ENCODE results near the gene THBS2. TPM values are rescaled to one million over a fixed set of nuclear protein-coding genes. Genes with fewer than 3 reads are reported as not detected.
A peak's percentile ranks its signal among the peaks of the same experiment; 100 is the strongest.

The THBS2 gene
- total and polyA plus RNA-seq, 2 of the 4 experiments (the other 2 are of a cell fraction) = 97.3 to 113 TPM

GRCh38 chr6:169271158-169271876 lies 17.7 kb upstream of the THBS2 start:
- Histone ChIP-seq H3K27me3 (ENCODE audit: control insufficient read depth, insufficient read depth, low read length) (no peaks in the 10 kb centered on the region), H3K4ac (ENCODE audit: low read depth, low read length) (peak overlapping the region; percentile 11; the same call in 1 of the 2 replicates), H3K18ac (ENCODE audit: low read depth, low read length) (peak overlapping the region; percentile 91), H2BK15ac (ENCODE audit: low read depth, low read length) (peak overlapping the region; percentile 54; the same call in 2 of the 3 replicates), H2AFZ (replicated peaks; ENCODE audit: low read length, poor library complexity) (peak overlapping the region; percentile 47), H3K14ac (replicated peaks; ENCODE audit: low read depth, low read length) (0 out of 2 replicates have a peak overlapping the region, but pooled peaks have one; percentile 6), H3K23ac (ENCODE audit: low read depth, low read length) (no peak overlapping the region), H4K91ac (ENCODE audit: insufficient read depth, low read depth, low read length) (peak overlapping the region; percentile 11; the same call in 1 of the 2 replicates), H2BK120ac (ENCODE audit: low read depth, low read length) (no peak overlapping the region; the same call in 1 of the 2 replicates), H3K27ac (ENCODE audit: insufficient read depth, low read length) (peak overlapping the region; percentile 29; the same call in 1 of the 2 replicates), H3K79me1 (ENCODE audit: low read depth in 1 of 2, low read length in 2 of 2) (no peaks in the 10 kb centered on the region), H3K56ac (ENCODE audit: extremely low read depth, insufficient read depth, low read length) (no peak overlapping the region), H2AK5ac (ENCODE audit: low read depth, low read length) (peak overlapping the region; percentile 51; the same call in 1 of the 2 replicates), H2AK9ac (replicated peaks; ENCODE audit: low read depth, low read length, poor library complexity) (no peak overlapping the region), H2BK5ac (ENCODE audit: low read depth, low read length, poor library complexity, severe bottlenecking) (no peak overlapping the region), H2BK20ac (ENCODE audit: low read depth, low read length) (peak overlapping the region; percentile 42), H3K36me3 (ENCODE audit: control insufficient read depth, insufficient read depth, low read length) (no peaks in the 10 kb centered on the region), H3K4me1 (ENCODE audit: control insufficient read depth, insufficient read depth, low read length) (peaks cover 19% of the 10 kb centered on the region), H3K4me2 (ENCODE audit: low read depth, low read length) (peak overlapping the region; percentile 10; the same call in 1 of the 2 replicates), H3K9ac (ENCODE audit: low read depth, low read length) (no peak overlapping the region), H4K20me1 (ENCODE audit: insufficient read depth, low read length) (no peaks in the 10 kb centered on the region), H3K9me1 (ENCODE audit: insufficient read depth, low read length) (peaks cover 11% of the 10 kb centered on the region), H3K4me3 (ENCODE audit: insufficient read depth, low read depth, low read length) (no peak overlapping the region), H4K5ac (ENCODE audit: low read depth, low read length) (peak overlapping the region; percentile 75), H3K9me3 (ENCODE audit: control insufficient read depth, insufficient read depth, low read length) (no peaks in the 10 kb centered on the region; the same call in 1 of the 2 replicates), H4K8ac (ENCODE audit: low read depth in 2 of 2, low read length in 2 of 2) (peak overlapping the region in 1 of 2 experiments; percentile 59; a peak in 1 of 4 replicates)
- WGBS, 2 experiments (ENCODE audit: extremely low coverage in 2 of 2, insufficient read length in 1 of 2) = 100% methylated on average over 1 of the region's 10 CpGs; no CpG with 5 or more reads in 1 of the 2 experiments
- DNase-seq (no peak), ATAC-seq (ENCODE audit: low read depth) (peak; percentile 15)
- BruUV-seq (replicated peaks) = no TSS peak
- dilution Hi-C loops (cut with HindIII; ENCODE audit: low sequenced_read_pairs, unreplicated experiment) (no loop called here), in situ Hi-C loops (cut with MboI; ENCODE audit: low sequenced_read_pairs) (no loop called here), intact Hi-C loops (cut with micrococcal nuclease) (no loop called here)
- ChIA-PET CTCF (no interaction called here), POLR2A (ENCODE audit: unreplicated experiment) (interaction anchor here (0.9 kb wide), 1 partner anchor 14 kb away, joined by 4 read pairs; no protein-coding TSS in a partner anchor)
- TF ChIP-seq MXI1 (IDR thresholded peaks at IDR 0.05; ENCODE audit: borderline replicate concordance, low read depth, low read length) (no peak), RFX5 (IDR thresholded peaks at IDR 0.05; ENCODE audit: low read depth, low read length) (no peak), NFE2L2 (IDR thresholded peaks at IDR 0.05; ENCODE audit: low read depth, low read length) (no peak), CTCF (conservative IDR thresholded peaks at IDR 0.05; ENCODE audit: low read depth, low read length) (no peak), BHLHE40 (IDR thresholded peaks at IDR 0.05; ENCODE audit: low read depth, low read length) (no peak), FOS (IDR thresholded peaks at IDR 0.05; ENCODE audit: low read depth, low read length) (no peak), MAFK (IDR thresholded peaks at IDR 0.05; ENCODE audit: low read depth, low read length) (no peak), CEBPB (IDR thresholded peaks at IDR 0.05; ENCODE audit: low read depth, low read length) (no peak), CHD1 (IDR thresholded peaks at IDR 0.05; ENCODE audit: low read depth, low read length) (no peak), RAD21 (IDR thresholded peaks at IDR 0.05; ENCODE audit: low read length) (no peak), ELK1 (IDR thresholded peaks at IDR 0.05; ENCODE audit: borderline replicate concordance, low read depth, low read length) (no peak), MAZ (IDR thresholded peaks at IDR 0.05; ENCODE audit: borderline replicate concordance, low read depth, low read length) (no peak), SMC3 (IDR thresholded peaks at IDR 0.05; ENCODE audit: low read depth, low read length) (no peak), POLR2A (IDR thresholded peaks at IDR 0.05; ENCODE audit: low read depth, low read length) (no peak), RCOR1 (IDR thresholded peaks at IDR 0.05; ENCODE audit: insufficient replicate concordance, low read length) (no peak)
